GM18511 (cell line): ENCODE measurements around the gene LRRC63.
"Not testable (repeated sequence)": the region's sequence is repeated elsewhere in the genome, so short reads cannot be mapped to it uniquely, and the experiment has no call there.

ENCODE experiments used
- ATAC-seq: cut with Tn5 transposase; IDR thresholded peaks from one replicate; pipeline ENCODE4 v1.9.1; 2021; ENCODE audit warnings: mild to moderate bottlenecking, moderate library complexity; ENCODE audit not compliant: unreplicated experiment

LRRC63 gene

DNA sequence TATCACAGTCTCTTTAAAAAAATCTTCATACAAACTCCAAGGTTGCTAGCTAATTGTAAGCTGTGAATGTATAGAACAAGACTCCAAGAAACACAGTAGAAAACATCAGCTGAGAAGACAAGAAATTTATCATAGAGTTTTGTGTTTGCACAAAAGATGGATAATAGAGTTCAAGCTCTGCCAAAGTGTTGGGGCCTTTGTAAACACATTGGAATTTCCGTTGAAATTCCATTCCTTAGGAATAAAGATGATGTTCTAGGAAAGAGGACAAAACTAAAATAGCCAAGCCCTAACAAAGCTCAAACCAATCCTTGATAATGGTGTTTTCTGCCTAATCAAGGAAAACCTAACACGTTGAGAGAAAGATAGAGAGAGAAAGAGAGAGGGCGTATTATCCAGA is 20.6 kb downstream of the LRRC63 start:
- no peak for ATAC-seq

- no peak for ATAC-seq
Measured at GRCh38 chr13:46235286-46235685, 23.6 kb downstream of the LRRC63 start.

- no peak for ATAC-seq
Measured at GRCh38 chr13:46265292-46265691, 53.6 kb downstream of the LRRC63 start.

DNA sequence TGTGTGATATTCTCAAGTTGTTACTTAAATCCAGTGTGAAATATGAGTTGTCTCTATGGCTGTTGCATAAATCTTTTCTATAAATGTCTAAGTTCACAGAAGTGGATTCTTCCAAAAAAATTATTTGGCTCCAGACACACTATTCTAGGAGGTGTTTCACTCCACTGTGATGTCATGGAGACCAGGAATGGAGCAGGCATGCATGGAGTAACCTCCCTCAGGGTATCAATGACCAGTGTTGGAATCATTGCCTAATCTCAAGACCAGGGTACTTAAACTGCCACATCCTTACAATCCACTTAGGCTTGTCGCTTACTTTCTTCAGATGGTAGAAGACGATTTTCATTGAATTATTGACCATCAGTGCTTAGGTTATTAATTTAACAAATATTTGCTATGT is 55.4 kb downstream of the LRRC63 start:
- ATAC-seq = no peak

- ATAC-seq = no peak
Measured at GRCh38 chr13:46270416-46270815, 58.7 kb downstream of the LRRC63 start.

DNA sequence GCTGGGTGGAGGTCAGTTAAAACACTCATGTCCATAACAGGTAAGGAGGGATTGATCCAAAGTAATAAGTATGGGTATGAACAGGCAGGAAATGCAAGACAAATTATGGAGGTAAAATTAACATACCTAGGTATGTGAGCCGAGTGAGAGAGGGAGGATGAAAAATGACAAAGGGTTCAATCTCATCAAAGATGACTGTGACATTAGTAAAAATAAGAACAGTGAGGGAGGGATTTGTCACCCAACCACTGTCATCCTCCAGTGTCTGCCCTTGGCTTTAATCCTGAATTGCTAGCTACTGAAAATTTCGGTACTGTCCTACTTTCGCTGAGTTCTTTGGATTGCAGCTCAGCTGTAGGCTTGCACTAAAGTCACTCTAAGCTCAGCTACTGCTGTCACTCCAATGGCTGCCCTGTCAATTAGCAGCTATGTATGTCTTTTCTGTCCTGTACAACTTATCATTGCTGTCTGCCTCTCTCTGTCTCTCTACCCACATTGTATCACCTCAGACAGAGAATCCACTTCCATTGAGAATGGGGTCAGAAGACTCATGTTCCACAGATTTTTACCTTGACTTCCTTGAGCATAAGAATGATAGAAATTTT is 62.5 kb downstream of the LRRC63 start:
- no peak for ATAC-seq

DNA sequence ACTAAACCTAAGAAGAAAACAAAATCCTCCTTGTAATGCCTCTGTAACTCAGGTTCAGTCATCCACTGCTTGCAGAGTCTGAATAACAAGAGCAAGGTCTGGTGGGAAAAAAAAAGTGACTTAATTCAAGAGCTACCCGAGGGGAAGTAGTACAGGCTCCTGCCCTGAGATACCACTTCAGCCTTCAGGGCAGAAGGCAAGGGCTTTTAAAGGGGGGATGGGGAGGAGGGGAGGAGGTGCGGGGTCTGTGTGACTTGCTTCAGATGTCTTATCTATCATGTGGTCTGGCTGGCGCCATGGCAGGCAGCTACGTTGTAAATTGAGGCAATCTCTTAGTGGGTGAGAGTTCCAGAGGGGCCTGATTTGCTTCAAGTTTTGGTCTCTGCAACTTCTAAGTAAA is 66.7 kb downstream of the LRRC63 start:
- no peak for ATAC-seq

- no peak for ATAC-seq
Measured at GRCh38 chr13:46281779-46282178, 70.1 kb downstream of the LRRC63 start.

DNA sequence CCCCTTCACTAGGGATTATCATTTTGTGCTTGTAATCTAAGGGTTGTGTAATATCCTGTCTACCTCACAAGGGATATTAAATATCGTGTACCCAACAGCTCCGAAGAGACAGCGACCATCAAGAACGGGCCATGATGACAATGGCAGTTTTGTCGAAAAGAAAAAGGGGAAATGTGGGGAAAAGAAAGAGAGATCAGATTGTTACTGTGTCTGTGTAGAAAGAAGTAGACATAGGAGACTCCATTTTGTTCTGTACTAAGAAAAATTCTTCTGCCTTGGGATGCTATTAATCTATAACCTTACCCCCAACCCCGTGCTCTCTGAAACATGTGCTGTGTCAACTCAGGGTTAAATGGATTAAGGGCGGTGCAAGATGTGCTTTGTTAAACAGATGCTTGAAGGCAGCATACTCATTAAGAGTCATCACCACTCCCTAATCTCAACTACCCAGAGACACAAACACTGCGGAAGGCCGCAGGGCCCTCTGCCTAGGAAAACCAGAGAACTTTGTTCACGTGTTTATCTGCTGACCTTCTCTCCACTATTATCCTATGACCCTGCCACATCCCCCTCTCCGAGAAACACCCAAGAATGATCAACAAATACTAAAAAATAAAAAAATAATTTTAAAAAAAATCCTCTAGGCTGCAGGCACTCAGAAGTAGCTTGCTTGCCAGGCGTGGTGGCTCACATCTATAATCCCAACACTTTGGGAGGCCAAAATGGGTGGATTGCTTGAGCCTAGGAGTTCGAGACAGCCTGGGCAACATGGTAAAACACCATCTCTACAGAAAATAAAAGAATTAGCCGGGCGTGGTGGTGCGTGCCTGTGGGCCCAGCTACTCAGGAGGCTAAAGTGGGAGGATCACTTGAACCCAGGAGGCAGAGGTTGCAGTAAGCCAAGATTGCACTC is 72.4 kb downstream of the LRRC63 start:
- ATAC-seq = not testable (repeated sequence)

- ATAC-seq = no peak
Measured at GRCh38 chr13:46286972-46287371, 75.2 kb downstream of the LRRC63 start.

DNA sequence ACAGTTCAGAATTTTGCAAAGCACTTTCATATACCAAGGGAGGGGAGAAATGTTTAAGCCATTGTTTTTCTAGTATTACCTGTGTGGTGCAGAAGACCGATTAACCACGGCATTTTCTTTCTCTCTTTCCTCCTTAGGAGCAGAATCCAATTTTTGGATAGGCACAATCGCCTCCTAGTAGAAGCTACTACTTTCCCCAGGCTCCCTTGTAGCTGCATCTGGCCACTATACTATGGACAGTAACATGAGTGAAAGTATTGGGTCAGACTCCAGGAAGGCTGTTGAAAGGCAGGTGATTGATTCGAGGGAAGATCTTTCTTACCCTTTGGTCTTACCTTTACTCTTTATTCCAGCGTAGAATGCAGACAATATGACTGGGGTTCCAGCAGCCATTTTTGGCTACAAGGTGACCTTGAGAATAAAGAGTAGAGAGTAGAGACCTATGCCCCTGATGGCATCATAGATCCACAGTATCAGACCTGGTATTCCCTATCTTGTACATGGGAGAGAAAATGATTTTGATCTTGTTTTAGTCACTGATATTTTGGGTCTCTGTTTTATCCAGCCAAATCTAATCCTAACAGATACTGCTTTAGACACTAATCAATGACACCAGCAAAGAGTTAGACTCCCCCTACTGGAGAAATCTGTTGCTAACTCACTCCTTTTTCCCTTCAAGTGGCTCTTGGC is 77.0 kb downstream of the LRRC63 start:
- no peak for ATAC-seq

GRCh38 chr13:46289260-46289955 is 77.7 kb downstream of the LRRC63 start:
- no peak for ATAC-seq

- no peak for ATAC-seq
Measured at GRCh38 chr13:46290434-46290833, 78.7 kb downstream of the LRRC63 start.

DNA sequence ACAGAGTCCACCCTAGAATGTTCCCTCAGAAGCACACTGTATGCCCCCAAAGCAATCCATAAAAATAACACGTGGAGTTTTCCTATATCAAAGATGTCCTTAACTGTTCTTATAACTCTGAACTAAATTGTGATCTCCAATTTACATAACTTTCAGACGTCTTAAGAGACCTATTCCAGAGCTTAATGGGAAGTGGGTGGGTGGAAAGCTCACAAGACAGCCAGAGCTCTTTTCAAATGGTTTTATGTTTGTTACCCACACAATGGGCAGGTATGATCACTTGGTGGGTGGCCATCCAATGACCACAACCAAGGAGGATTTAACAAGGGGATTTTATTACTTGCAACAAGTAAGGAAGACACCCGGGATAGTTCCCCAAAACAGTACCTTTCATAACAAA is 81.7 kb downstream of the LRRC63 start:
- ATAC-seq = no peak

GRCh38 chr13:46295491-46296114 is 83.9 kb downstream of the LRRC63 start:
- peak; percentile 75 for ATAC-seq

DNA sequence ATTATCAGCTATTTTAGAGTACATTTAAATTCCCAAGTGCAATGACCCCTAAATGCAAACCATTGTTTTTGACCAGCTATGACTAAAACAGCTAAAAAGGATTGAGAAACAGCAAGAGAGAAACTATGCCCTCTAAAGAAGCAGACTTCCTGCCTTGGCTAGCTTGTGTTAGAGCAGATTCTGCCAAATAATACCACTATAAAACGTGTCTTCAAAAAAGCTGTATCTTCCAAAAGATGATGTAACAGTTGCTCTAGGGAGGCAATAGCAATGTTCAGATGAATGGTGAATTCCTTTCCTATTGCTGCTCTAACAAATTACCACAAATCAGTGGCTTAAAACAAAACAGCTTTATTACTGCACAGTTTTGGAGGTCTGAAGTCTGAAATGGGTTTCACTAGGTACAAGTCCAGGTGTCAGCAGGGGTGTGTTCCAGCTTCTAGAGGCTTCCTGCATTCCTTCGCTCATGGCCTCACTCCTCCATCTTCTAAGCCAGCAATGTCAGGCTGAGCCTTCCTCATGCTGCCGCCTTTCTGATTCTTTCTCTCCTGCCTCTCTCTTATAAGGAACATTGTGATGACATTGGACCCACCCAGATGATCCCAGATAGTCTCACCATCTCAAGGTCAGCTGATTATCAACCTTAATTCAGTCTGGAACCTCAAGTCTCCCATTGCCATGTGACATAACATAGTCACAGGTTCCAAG is 84.5 kb downstream of the LRRC63 start:
- ATAC-seq = peak; percentile 55

DNA sequence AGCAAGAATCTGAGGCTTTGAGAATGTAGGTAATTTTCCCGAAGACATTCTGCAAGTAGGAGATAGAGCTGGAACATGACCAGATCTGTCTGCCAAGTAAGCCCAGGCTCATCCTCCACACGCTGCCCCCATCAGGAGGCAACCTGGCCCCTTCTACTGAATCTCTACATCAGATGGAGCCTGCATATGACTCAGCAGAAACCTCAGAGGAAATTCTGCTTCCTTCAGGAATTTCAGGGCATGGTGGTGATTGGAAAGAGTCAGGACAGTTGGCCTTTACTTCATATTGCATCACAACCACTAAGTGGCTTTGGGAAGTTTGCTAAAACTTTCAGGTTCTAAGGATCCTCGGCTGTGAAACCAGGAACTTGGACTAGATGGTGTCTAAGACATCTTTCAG is 85.2 kb downstream of the LRRC63 start:
- ATAC-seq = no peak

DNA sequence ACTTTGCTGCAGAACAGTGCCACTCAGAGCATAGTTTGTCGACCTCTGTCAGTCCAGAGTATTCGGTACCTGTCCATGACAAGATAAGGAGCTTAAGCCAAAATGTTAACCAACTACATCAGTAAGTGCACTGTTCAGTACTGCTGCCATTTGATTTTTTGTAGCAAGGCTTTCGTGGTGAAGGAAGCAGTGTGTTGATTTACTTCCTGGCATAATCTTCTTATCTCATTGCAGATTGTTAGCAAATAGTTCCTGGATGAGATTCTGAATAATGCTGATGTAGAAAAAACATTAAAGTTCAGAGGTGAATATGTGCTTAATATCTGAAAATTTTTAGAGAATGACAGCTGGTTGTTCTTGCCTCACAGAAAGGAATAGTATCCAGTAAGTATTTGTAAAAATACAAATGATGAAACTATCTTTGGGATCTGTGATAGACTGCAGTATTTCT is 85.7 kb downstream of the LRRC63 start:
- ATAC-seq = no peak

- no peak for ATAC-seq
Measured at GRCh38 chr13:46303742-46304385, 92.1 kb downstream of the LRRC63 start.

DNA sequence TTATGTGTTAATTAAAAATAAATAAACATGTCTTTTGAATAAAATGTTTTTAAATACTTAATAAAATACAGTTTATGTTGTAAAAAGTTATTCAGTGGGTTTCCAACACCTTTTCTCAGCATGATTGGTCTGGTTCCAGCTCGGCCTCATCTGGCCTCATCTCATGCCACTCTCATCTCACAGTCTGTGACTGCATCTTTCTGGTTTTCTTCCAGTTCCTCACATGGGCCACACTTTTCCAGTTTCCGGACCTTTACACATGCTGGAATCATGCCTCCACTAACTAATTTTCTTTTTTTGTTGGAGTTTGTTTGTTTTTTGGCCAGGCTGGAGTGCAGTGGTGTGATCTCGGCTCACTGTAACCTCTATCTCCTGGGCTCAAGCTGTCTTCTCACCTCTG is 92.8 kb downstream of the LRRC63 start:
- no peak for ATAC-seq
